Body of pancreas (tissue), 4 donors: ENCODE results near the gene GGPS1.

ENCODE experiments used
- CTCF ChIP-seq, 7 experiments: fragments of 450-650 bp in 4 of 7; fragments of 200-600 bp in 3 of 7; sonication (generic) in 3 of 7; IDR thresholded peaks; one replicate each; pipeline ENCODE4 v1.5.1; 2016 to 2019; ENCODE audit warnings: antibody characterized with exemption in 7 of 7
- POLR2A ChIP-seq, 3 donors: fragments of 450-650 bp; IDR thresholded peaks; one replicate each; pipeline ENCODE4 v1.6.1; 2016; ENCODE audit warnings: antibody characterized with exemption in 3 of 3, mild to moderate bottlenecking in 2 of 3

DNA sequence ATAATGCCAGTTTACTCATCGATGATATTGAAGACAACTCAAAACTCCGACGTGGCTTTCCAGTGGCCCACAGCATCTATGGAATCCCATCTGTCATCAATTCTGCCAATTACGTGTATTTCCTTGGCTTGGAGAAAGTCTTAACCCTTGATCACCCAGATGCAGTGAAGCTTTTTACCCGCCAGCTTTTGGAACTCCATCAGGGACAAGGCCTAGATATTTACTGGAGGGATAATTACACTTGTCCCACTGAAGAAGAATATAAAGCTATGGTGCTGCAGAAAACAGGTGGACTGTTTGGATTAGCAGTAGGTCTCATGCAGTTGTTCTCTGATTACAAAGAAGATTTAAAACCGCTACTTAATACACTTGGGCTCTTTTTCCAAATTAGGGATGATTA, 13.7 kb downstream of the GGPS1 start:
- TF ChIP-seq CTCF (IDR thresholded peaks at IDR 0.05) = no peak
- no peak for TF ChIP-seq POLR2A (IDR thresholded peaks at IDR 0.05)
